GM19035 (cell line): ENCODE measurements around the gene CHRNG.

Experiments
- ATAC-seq: cut with Tn5 transposase; IDR thresholded peaks from one replicate; pipeline ENCODE4 v1.9.1; 2021; ENCODE audit not compliant: unreplicated experiment

Gene CHRNG

GRCh38 chr2:232539298-232540231 is at the start of gene CHRNG:
TSS of gene CHRNG (plus strand) at chr2:232539692. CDS start at chr2:232539748, 56 bp downstream.
- no peak for ATAC-seq

GRCh38 chr2:232490221-232491138 is 49.0 kb upstream of the CHRNG start:
- no peak for ATAC-seq

DNA sequence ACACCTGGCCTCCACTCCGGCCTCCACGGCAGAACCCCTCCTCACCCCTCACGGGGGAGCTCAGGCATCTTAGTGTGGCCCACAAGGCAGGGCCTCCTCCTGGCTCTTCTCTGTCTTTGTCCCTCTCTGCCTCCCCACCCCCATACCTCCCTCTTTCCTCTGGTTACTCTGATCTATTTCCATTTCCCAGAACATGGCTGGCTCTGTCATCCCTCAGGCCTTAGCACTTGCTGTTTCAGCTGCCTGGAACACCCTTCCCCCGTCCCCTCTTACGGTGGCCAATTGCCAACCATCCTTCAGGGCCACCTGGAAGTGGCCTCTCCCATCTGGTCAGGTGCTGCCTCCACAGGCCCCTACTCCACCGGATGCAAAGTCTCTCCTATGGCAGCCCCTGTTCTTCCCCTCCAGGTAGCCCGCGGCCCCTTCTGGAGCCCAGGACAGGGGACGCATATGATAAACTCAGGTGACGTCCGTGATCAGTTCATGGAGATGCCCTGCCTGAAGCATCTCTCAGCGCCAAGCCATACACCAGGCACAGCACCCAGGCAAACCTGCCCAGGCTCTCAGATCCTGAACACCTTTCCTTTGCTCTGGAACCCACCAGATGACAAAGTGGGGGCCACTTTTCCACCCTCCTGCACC is 48.2 kb upstream of the CHRNG start:
- ATAC-seq, result no peak

GRCh38 chr2:232492236-232492848 is 47.1 kb upstream of the CHRNG start:
- ATAC-seq, result no peak

DNA sequence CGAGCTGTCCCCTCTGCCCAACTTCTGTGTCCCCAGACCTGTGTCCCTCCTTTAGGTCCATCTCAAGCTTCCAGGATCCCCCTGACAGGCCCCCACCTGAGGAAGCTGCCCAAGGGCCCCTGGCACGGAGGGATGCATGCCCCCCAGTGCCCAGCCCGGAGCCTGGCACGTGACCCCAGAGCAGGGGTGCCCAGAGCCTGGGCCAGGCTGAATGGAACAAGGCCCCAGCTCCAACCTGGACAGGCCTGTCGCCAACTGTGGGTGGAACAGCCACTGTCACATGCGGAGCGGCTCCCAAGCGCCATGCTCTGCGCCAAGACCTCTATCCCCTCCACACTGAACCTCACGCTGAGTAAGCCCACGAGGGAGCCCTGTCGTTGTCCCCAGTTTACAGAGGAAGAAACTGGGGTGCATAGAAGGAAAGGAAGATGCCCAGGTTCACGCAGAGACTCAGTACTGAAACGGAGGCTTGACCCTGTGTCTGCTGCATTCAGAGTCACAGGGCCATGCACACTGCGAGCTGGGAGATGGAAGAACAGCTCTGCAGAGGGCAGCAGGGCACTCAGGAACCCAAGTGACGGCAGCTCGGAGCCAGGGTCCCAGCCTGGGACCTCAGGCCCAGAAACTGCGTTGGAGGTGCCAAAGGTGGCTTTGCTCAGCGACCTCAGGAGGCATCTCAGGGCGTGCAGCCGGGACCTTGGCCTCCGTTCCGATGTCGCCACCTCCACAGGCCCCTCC is 46.4 kb upstream of the CHRNG start:
- ATAC-seq, result no peak

GRCh38 chr2:232493701-232494474 is 45.6 kb upstream of the CHRNG start:
- no peak for ATAC-seq

- no peak for ATAC-seq
These were observed 45.0 kb upstream of the CHRNG start for GRCh38 chr2:232494542-232494941.

DNA sequence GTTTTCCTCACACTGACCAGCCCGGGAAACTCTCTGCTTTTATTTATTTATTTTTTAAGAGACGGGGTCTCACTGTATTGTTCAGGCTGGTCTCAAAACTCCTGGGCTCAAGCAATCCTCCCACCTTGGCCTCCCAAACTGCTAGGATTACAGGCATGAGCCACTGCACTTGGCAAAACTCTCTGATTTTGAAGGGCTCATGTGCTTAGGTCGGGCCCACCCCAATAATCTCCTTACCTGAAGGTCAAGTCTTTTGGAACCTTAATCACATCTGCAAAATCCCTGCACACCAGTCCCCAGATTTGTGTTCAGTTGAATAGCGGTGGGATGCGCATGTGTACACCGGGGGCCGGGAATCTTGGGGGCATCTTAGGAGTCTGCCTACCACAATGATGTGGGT is 44.2 kb upstream of the CHRNG start:
- ATAC-seq, result no peak

GRCh38 chr2:232496501-232497270 is 42.8 kb upstream of the CHRNG start:
- ATAC-seq, result no peak

DNA sequence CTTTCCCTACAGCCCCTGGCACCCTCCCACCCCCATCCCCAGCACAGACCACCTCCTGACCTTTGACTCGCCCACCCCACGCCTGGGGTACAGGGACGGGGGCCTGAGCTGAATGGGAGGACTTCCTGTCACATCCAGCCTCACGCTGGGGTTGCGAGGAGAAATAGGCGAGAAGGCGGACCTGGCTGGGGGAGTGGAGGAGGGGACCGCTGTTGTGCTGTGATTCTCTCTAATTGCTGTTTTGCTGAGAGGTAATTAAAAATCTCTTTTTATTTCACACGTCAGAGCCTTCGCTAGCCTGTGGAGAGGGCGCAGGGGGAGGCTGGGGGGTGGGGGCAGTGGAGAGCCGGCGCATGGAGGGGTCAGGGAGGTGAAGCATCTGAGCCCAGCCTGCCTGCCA is 42.1 kb upstream of the CHRNG start:
- ATAC-seq, result no peak

DNA sequence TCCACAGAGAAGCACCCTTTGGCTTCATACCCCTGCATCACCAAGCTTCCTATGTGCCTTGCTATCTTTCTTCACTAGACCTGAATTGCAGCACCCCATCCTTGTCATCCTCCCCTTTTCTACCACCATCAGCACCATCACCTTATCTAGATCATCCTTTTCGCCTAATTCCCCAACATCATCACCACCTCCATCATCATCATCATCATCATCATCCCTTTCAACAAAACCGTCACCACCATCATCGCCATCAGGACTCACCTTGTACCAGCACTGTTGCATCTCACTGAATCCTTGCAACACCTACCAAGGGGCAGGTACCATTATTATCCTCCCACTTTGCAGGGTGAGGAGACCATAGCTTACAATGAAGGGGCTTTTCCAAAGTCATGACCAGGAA is 41.0 kb upstream of the CHRNG start:
- no peak for ATAC-seq

DNA sequence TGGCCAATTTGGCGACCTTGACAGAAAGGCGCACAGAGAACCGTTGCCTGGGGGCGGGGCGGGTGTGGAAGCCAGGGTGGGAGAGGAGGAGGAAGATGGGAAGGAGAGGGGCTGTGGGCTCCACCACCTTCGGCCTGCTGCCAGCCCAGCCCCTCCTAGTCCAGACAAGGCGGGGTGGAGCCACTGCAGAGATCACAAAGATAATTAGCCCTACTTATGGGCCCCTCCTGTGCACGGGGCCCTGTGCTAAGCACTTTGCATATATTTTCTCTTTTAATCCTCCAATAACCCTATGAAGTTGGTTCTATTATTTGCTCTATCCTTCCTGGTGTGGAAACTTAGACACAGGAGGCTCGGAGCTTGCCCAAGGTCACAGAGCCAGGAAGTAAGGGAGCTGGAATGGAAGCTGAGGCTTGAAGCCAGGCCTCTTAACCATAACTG is 38.1 kb upstream of the CHRNG start:
- ATAC-seq, result no peak

- ATAC-seq, result no peak
These were observed 37.6 kb upstream of the CHRNG start for GRCh38 chr2:232501794-232502390.

DNA sequence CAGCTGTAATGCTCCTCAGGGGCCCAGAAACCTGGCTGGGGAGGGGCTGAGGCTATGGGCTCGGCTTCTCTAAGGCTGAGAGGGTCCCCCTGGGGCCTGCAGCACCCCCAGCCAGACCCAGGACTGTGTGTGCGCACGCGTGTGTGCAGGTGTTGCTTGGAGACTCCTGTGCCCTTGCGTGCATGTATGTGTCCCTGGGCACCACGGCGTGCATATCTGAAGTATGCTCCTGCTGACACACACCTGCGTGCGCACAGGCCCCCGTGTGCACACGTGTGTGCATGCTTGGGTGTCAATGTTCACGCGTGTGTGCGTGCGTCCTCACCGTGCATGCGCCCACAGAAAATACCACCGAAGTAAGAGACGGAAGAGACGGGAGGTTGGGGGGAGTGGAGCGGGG is 37.0 kb upstream of the CHRNG start:
- ATAC-seq, result no peak

DNA sequence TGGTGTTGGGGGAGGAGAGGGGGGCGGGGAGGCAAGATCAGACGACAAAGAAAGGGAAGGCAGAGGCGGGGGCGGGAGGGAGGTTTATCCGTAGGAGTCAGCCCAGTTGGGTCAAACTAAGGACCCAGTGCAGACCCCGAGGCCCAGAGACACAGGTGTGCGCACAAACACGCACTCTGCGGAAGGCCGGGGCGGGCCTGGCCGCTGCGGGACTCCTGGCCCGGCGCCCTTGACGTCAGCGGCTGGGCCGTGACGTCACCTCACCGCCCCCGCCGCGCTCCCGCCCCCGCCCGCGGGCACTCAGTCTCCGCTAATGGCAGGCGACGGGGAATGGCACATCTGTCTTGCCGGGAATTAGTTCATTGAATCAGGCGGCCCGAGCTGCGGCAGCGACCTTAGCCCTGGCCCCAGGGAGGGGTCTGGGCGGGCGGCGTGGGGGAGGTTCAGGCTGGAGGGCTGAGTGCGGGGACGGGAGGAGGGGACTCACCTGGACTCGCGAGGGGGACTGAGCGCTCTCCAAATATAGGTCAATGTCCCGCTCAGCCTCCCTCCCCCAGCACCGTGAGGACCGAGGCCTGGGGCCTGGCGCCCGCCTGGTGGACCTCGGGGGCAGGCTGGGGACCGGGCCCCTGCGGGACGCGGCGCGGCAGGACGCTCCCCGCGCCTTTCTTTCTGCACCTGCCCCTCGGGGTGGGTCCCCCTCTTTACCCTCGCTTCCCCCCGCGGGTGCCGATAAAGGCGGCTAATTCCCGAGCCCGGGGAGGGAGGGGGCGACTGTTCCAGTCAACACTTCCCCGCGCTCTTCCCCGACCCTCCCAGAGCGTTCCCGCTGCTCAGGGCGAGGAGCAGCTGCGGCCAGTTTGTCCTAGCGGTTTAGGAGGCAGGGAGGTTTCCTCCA is 36.3 kb upstream of the CHRNG start:
- no peak for ATAC-seq

DNA sequence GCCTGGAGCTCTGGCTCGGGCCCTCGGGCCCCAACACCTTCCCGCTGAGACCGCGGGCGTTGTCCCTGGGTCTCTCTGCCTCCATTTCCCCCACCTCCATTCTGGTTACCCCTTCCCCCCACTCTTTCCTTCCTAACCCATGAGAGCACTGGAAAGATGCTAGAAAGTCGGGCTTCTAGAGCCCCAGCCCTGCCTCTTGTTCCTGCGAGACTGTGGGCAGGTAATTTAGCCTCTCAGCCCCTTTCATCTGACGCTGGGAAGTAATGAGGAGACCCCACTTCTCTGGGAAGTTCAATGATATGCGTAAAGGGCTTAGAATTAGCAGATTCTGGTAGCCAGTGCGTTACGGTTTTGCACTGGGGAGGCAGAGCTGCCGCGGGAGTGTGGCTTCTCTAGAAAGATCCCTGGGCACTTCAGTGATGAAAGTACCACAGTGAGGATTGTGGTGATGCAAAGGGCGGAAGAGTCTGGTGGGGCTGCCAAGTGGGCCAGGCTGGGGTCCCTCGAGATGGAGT is 35.6 kb upstream of the CHRNG start:
- ATAC-seq, result no peak

GRCh38 chr2:232504438-232504837 is 35.1 kb upstream of the CHRNG start:
- ATAC-seq, result no peak
